Liver (tissue), 3 donors: ENCODE measurements around the gene FKBP5.

Experiments used
- EGR1 ChIP-seq, 2 donors: IDR thresholded peaks; 2 replicates each; pipeline ENCODE4 v1.6.1; 2016 to 2018; ENCODE audit warnings: antibody characterized with exemption in 2 of 2, low read depth in 2 of 2
- FOXA1 ChIP-seq: IDR thresholded peaks from 2 replicates; pipeline ENCODE4 v1.6.1; 2016; ENCODE audit warnings: antibody characterized with exemption
- JUND ChIP-seq, 2 donors: IDR thresholded peaks; 2 replicates each; pipeline ENCODE4 v1.6.1; 2016; ENCODE audit warnings: antibody characterized with exemption in 2 of 2
- RAD21 ChIP-seq, 2 donors: IDR thresholded peaks; 2 replicates each; pipeline ENCODE4 v1.6.1; 2016; ENCODE audit warnings: antibody characterized with exemption in 2 of 2, mild to moderate bottlenecking in 2 of 2
- YY1 ChIP-seq: IDR thresholded peaks from 2 replicates; pipeline ENCODE4 v1.6.1; 2016; ENCODE audit warnings: antibody characterized with exemption, mild to moderate bottlenecking
- TF ChIP-seq, protein P1 (sequence below): IDR thresholded peaks from 2 replicates; pipeline ENCODE4 v1.6.1; 2016; ENCODE audit warnings: antibody characterized with exemption
- TF ChIP-seq, protein P2 (sequence below): fragments of 150-350 bp; IDR thresholded peaks from 2 replicates; pipeline ENCODE4 v1.5.1; 2017; ENCODE audit warnings: improper control_type of control experiment, low read depth, low read length; ENCODE audit not compliant: missing input control
- TF ChIP-seq, protein P3 (sequence below): IDR thresholded peaks from 2 replicates; pipeline ENCODE4 v1.6.1; 2016; ENCODE audit warnings: antibody characterized with exemption
- TF ChIP-seq, protein P4 (sequence below): IDR thresholded peaks from 2 replicates; pipeline ENCODE4 v1.6.1; 2016; ENCODE audit warnings: antibody characterized with exemption, mild to moderate bottlenecking
- donor health status: healthy.
- donor health status: healthy.

DNA sequence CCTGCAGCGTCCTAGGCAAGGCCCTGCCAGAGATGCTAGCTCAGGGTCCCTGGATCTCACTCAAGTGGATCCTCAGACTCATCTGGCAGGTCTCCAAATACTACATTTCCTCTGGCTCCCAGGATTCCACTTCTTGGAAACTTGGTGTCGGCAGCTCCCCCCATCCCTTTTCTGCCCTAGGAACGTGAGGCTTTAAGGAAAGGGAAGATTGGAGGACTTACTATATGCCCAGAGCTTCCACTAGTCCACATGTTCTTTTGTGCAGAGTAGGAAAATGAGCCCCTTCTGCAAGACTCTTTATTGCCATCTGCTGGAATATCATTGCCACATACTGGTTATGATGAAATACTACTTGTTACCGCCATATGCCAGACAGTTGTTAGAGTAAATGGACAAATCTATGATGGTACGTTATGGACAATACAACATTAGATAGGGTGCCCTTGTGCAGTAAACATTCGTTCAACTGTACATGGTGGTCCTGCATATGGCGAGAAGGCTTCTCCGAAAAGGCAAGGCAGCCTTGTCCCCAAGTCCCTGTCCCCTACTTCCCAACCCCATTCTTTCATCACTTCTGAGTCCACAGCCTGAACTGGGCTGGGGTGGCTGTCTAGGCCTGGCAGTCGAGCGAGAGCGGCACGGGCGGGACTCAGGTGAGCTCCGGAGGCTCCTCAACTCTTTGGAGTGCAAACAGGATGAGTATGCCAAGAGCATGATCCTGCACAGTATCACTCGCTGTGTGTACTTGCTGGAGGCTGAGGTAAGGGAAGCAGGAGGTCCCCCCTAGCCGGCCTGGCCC lies 48.9 kb upstream of the FKBP5 start:
- TF ChIP-seq YY1 (peak; percentile 39), EGR1 (IDR thresholded peaks at IDR 0.05; ENCODE audit: low read depth in 2 of 2) (no peak), JUND (IDR thresholded peaks at IDR 0.05) (no peak), FOXA1 (peak; percentile 20), RAD21 (IDR thresholded peaks at IDR 0.05) (peak; percentile 100)
- TF ChIP-seq, protein P1, sequence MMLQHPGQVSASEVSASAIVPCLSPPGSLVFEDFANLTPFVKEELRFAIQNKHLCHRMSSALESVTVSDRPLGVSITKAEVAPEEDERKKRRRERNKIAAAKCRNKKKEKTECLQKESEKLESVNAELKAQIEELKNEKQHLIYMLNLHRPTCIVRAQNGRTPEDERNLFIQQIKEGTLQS: peak; percentile 90
- TF ChIP-seq, protein P2, sequence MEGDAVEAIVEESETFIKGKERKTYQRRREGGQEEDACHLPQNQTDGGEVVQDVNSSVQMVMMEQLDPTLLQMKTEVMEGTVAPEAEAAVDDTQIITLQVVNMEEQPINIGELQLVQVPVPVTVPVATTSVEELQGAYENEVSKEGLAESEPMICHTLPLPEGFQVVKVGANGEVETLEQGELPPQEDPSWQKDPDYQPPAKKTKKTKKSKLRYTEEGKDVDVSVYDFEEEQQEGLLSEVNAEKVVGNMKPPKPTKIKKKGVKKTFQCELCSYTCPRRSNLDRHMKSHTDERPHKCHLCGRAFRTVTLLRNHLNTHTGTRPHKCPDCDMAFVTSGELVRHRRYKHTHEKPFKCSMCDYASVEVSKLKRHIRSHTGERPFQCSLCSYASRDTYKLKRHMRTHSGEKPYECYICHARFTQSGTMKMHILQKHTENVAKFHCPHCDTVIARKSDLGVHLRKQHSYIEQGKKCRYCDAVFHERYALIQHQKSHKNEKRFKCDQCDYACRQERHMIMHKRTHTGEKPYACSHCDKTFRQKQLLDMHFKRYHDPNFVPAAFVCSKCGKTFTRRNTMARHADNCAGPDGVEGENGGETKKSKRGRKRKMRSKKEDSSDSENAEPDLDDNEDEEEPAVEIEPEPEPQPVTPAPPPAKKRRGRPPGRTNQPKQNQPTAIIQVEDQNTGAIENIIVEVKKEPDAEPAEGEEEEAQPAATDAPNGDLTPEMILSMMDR: peak; percentile 97
- TF ChIP-seq, protein P3, sequence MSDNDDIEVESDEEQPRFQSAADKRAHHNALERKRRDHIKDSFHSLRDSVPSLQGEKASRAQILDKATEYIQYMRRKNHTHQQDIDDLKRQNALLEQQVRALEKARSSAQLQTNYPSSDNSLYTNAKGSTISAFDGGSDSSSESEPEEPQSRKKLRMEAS: no peak
- TF ChIP-seq, protein P4, sequence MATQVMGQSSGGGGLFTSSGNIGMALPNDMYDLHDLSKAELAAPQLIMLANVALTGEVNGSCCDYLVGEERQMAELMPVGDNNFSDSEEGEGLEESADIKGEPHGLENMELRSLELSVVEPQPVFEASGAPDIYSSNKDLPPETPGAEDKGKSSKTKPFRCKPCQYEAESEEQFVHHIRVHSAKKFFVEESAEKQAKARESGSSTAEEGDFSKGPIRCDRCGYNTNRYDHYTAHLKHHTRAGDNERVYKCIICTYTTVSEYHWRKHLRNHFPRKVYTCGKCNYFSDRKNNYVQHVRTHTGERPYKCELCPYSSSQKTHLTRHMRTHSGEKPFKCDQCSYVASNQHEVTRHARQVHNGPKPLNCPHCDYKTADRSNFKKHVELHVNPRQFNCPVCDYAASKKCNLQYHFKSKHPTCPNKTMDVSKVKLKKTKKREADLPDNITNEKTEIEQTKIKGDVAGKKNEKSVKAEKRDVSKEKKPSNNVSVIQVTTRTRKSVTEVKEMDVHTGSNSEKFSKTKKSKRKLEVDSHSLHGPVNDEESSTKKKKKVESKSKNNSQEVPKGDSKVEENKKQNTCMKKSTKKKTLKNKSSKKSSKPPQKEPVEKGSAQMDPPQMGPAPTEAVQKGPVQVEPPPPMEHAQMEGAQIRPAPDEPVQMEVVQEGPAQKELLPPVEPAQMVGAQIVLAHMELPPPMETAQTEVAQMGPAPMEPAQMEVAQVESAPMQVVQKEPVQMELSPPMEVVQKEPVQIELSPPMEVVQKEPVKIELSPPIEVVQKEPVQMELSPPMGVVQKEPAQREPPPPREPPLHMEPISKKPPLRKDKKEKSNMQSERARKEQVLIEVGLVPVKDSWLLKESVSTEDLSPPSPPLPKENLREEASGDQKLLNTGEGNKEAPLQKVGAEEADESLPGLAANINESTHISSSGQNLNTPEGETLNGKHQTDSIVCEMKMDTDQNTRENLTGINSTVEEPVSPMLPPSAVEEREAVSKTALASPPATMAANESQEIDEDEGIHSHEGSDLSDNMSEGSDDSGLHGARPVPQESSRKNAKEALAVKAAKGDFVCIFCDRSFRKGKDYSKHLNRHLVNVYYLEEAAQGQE: no peak
